RWPE1 (cell line): ENCODE data around the gene IREB2.

Experiments
- CTCF ChIA-PET: fragments of 350-600 bp; sonication (Branson Sonifier 250); formaldehyde crosslinking; extraction: SDS; loops from one replicate; lab custom pipeline; 2021; lab: Yijun Ruan, JAX
- POLR2A ChIA-PET: fragments of 400-600 bp; formaldehyde crosslinking; extraction: SDS; loops from one replicate; lab custom pipeline; 2020; ENCODE audit warnings: antibody characterized with exemption; ENCODE audit not compliant: low non-redundant PET; lab: Yijun Ruan, JAX
- DNase-seq: peaks from one replicate; pipeline ENCODE4 v3.0.0; 2012; ENCODE audit warnings: low spot score
- H3K27ac ChIP-seq: fragments of 450-650 bp; 2 replicates; pipeline ENCODE4 v1.5.1; 2017
- TF ChIP-seq, protein P1 (sequence below): fragments of 450-650 bp; conservative IDR thresholded peaks from 2 replicates; pipeline ENCODE4 v1.5.1; 2017; ENCODE audit warnings: low read depth, mild to moderate bottlenecking

Gene IREB2

DNA sequence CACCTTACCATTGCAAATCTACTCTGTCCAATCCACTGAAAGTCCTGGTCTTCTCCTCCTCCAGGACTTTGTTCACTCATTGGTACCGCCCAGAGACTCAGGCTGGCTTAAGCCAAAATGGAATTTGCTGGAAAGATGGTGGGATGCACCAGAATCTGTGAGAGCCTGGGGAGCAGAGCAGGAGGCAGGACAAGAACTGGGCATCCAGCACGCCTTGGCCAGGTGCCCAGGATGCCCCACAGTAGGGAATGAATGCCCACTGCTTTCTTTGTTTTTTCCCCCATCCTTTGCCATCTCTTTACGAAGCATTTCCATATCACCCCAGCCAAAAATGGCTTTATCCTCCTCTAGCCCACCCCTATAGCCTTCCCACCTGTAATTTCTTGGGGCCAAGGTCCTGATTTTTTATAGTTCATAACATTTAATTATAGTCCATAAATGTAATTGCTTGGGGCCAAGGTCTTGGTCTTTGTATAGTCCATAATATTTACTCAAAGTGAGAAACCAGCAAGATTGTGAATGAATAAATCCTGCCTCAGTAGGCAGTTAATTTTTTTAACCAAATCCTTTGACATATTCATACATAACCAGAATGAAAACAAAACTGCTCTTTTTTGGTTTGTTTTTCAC, 23.3 kb upstream of the IREB2 start:
- no peak for DNase-seq
- no peak overlapping the region for H3K27ac ChIP-seq
- ChIA-PET CTCF (interaction anchor here (0.6 to 2.6 kb wide), 7 partner anchors 15 to 264 kb away, joined by 3 to 27 read pairs (median 4); partner anchors contain the start of gene PSMA4), POLR2A (no interaction called here)
- TF ChIP-seq, protein P1, sequence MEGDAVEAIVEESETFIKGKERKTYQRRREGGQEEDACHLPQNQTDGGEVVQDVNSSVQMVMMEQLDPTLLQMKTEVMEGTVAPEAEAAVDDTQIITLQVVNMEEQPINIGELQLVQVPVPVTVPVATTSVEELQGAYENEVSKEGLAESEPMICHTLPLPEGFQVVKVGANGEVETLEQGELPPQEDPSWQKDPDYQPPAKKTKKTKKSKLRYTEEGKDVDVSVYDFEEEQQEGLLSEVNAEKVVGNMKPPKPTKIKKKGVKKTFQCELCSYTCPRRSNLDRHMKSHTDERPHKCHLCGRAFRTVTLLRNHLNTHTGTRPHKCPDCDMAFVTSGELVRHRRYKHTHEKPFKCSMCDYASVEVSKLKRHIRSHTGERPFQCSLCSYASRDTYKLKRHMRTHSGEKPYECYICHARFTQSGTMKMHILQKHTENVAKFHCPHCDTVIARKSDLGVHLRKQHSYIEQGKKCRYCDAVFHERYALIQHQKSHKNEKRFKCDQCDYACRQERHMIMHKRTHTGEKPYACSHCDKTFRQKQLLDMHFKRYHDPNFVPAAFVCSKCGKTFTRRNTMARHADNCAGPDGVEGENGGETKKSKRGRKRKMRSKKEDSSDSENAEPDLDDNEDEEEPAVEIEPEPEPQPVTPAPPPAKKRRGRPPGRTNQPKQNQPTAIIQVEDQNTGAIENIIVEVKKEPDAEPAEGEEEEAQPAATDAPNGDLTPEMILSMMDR, result no peak

DNA sequence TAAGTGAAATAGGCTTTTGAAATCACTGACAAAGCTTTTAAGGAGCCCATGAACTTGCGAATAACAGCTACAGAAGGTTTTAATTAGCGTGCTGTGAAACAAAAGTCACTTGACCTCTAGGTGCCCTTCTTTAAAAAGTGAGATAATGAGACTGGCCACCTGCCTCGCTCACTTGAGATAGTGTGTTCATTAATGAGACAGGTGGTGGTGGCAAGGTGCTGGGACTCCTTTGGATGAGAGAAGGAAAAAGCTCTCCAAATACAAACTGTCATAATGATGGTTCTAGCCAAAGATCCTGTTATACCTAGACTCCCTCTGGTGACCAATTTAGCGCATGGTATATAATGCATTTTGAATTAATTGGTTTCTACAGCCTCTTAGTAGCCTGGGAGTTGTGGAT, 22.7 kb upstream of the IREB2 start:
- CTCF ChIA-PET, result interaction anchor here (0.6 to 2.6 kb wide), 8 partner anchors 15 to 263 kb away, joined by 3 to 27 read pairs (median 4); partner anchors contain the start of gene PSMA4
- peak; percentile 43 for DNase-seq
- POLR2A ChIA-PET, result no interaction called here
- TF ChIP-seq, protein P1, result peak; percentile 26
- H3K27ac ChIP-seq, result no peak overlapping the region

DNA sequence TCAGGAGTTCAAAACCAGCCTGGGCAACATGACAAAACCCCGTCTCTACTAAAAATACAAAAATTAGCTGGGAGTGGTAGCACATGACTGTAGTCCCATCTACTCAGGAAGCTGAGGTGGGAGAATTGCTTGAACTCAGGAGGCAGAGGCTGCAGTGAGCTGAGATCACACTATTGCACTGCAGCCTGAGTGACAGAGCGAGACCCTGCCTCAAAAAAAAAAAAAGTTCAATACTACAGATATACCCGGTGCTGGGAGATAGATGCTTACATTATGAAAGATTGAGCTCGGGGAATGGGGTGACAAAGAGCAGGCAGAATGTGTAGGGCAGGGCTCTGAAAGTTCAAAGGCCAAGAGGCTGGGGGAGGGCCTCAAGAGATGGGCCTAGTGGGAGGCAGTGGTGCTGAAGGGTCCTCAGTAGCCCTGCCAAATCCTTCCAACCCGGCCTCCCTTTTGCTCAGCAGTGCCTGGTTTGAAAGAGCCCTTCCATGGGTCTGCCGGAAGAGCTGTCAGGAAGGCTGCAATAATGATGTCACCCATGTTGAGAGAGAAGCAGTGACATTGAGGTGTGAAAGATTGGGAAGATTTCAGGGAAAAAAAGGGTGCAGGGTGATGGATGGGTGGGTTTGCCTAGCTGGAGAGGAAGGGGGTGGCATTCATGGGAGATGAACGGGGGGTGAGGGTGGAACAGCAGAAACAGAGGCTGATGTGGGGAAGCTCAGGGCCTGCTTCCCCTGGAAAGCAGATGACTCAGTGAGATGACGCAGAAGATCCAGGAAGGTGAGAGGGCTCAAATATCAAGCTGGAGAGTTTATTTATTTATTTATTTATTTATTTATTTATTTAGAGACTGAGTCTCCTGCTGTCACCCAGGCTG, 20.0 kb upstream of the IREB2 start:
- peak; percentile 84 for DNase-seq
- TF ChIP-seq, protein P1, result no peak
- CTCF ChIA-PET, result interaction anchor here (0.6 to 1.8 kb wide), 5 partner anchors 11 to 110 kb away, joined by 3 to 8 read pairs (median 6); no protein-coding TSS in a partner anchor
- POLR2A ChIA-PET, result interaction anchor here (0.5 kb wide), 1 partner anchor 8 kb away, joined by 3 read pairs; no protein-coding TSS in a partner anchor
- H3K27ac ChIP-seq, result no peak overlapping the region

DNA sequence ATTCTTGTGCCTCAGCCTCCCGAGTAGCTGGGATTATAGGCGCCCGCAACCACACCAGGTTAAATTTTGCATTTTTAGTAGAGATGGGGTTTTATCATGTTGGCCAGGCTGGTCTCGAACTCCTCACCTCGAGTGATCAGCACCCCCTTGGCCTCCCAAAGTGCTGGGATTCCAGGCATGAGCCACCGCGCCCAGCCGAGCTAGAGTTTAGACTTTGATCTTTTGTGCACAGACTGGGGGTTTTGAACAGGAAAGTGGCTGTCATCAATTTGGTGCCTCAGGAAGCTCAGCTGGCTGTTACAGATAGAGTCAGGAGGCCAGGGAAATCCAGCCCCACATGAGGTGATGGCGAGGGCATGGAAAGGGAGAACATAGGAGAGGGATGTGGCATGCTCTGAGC, 19.3 kb upstream of the IREB2 start:
- POLR2A ChIA-PET, result interaction anchor here (0.5 kb wide), 1 partner anchor 9 kb away, joined by 3 read pairs; no protein-coding TSS in a partner anchor
- no peak overlapping the region for H3K27ac ChIP-seq

DNA sequence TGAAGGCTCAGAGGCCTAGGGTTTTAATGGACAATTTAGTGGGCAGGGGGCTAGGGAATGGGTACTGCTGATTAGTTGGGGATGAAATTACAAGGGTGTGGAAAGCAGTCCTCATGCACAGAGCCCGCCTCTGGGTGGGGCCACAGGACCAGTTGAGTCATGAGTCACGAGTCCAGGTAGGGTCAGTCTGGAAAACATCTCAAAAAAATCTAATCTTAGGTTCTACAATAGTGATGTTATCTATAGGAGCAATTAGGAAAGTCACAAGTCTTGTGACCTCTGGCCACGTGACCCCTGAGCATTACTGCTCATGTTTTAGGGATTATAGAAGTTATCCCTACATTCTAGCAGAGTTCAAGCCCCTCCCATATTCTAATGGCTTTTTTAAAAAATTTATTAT, 18.6 kb upstream of the IREB2 start:
- ChIA-PET POLR2A (no interaction called here), CTCF (interaction anchor here (1.8 kb wide), 1 partner anchor 111 kb away, joined by 8 read pairs; no protein-coding TSS in a partner anchor)
- TF ChIP-seq, protein P1, result no peak
- no peak for DNase-seq
- H3K27ac ChIP-seq, result no peak overlapping the region

More for the DNA sequence above, 19.3 kb upstream of the IREB2 start:
- CTCF ChIA-PET, result interaction anchor here (0.6 to 1.8 kb wide), 3 partner anchors 9 to 110 kb away, joined by 3 to 8 read pairs (median 6); no protein-coding TSS in a partner anchor
- TF ChIP-seq, protein P1, result no peak
- DNase-seq, result no peak

DNA sequence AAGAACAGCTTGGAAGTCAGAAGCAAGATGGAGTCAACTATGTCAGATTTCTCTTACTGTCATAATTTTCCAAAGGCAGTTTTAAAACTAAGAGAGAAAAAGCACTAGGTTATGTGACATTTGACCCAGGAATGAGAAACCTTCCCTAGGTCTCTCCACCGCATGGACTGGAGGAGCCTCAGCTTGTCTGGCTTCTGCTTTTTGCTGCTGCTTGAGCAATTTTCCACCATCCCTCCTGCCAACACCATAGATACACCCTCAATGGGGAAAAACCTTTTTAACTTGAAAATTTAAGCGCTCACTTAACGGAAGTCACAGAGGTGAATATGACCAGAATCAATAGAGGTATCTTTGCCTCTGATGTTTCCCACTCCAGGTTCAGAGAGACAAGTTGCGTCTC, 17.8 kb upstream of the IREB2 start:
- POLR2A ChIA-PET, result no interaction called here
- no peak for DNase-seq
- no peak overlapping the region for H3K27ac ChIP-seq
- CTCF ChIA-PET, result interaction anchor here (0.6 to 1.5 kb wide), 3 partner anchors 17 to 389 kb away, joined by 3 to 4 read pairs (median 3); no protein-coding TSS in a partner anchor
- TF ChIP-seq, protein P1, result no peak
